ENCODE results near the gene CDH22. TPM values are rescaled to one million over a fixed set of nuclear protein-coding genes. Genes with fewer than 3 reads are reported as not detected.

Gene CDH22
- total and polyA plus RNA-seq, 2 experiments from 2014 or later = 0.08 to 0.10 TPM

DNA sequence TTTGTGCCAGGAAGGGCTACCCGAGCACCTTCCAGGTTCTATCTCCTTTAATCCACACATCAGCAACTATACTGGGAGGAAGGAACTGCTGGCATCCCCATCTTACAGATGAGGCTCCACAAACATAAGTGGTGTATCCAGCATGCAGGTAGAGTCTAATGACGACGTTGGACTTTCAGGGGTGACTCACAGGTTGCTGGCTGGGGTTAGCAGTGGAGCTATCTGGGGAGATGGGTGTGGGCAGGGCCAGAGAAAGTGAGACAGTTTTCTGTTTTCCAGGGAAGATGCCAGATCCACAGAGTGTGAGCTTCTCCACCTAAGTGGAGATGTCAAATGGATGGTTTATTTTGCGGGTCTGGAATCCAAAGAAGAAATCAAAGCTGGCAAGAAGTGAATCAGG, 31.8 kb downstream of the CDH22 start:
- no peak overlapping the region for H3K27ac ChIP-seq (ENCODE audit: low read depth)
- no peak overlapping the region for H3K4me3 ChIP-seq
- Mint-ChIP-seq H3K36me3 (ENCODE audit: low read depth) (no peaks in the 10 kb centered on the region; the same call in 2 of the 3 replicates), H3K4me1 (peaks cover 12% of the 10 kb centered on the region), H3K27ac (no peak overlapping the region), H3K9me3 (no peaks in the 10 kb centered on the region; the same call in 2 of the 3 replicates), H3K27me3 (ENCODE audit: insufficient read depth, low read depth, poor library complexity) (peaks cover 7% of the 10 kb centered on the region), H3K4me3 (no peak overlapping the region)
- peaks cover 15% of the 10 kb centered on the region for H3K4me1 ChIP-seq (ENCODE audit: insufficient read depth)
- H3K9me2 ChIP-seq (ENCODE audit: insufficient read depth) = no peaks in the 10 kb centered on the region
- no peaks in the 10 kb centered on the region for H3K27me3 ChIP-seq (ENCODE audit: insufficient read depth)
- no peak for DNase-seq (ENCODE audit: low spot score)
- H3F3A ChIP-seq (replicated peaks; ENCODE audit: low read depth) = no peaks in the 10 kb centered on the region
- TF ChIP-seq STAT1 (IDR thresholded peaks at IDR 0.05; ENCODE audit: unreplicated experiment) (no peak), ZNF331 (CRISPR knock-in tag; IDR thresholded peaks at IDR 0.05; ENCODE audit: low read depth) (no peak), ZNF114 (CRISPR knock-in tag; IDR thresholded peaks at IDR 0.05) (no peak), EZH2phosphoT487 (IDR thresholded peaks at IDR 0.05; ENCODE audit: unreplicated experiment) (no peak), CREB1 (CRISPR knock-in tag; IDR thresholded peaks at IDR 0.05; ENCODE audit: low read depth) (no peak), POLR2AphosphoS5 (IDR thresholded peaks at IDR 0.05; ENCODE audit: low read depth) (no peak), JUNB (IDR thresholded peaks at IDR 0.05; ENCODE audit: unreplicated experiment) (no peak)
- TF ChIP-seq, protein P1, sequence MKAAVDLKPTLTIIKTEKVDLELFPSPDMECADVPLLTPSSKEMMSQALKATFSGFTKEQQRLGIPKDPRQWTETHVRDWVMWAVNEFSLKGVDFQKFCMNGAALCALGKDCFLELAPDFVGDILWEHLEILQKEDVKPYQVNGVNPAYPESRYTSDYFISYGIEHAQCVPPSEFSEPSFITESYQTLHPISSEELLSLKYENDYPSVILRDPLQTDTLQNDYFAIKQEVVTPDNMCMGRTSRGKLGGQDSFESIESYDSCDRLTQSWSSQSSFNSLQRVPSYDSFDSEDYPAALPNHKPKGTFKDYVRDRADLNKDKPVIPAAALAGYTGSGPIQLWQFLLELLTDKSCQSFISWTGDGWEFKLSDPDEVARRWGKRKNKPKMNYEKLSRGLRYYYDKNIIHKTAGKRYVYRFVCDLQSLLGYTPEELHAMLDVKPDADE (IDR thresholded peaks at IDR 0.05) = no peak
- TF ChIP-seq, protein P2, sequence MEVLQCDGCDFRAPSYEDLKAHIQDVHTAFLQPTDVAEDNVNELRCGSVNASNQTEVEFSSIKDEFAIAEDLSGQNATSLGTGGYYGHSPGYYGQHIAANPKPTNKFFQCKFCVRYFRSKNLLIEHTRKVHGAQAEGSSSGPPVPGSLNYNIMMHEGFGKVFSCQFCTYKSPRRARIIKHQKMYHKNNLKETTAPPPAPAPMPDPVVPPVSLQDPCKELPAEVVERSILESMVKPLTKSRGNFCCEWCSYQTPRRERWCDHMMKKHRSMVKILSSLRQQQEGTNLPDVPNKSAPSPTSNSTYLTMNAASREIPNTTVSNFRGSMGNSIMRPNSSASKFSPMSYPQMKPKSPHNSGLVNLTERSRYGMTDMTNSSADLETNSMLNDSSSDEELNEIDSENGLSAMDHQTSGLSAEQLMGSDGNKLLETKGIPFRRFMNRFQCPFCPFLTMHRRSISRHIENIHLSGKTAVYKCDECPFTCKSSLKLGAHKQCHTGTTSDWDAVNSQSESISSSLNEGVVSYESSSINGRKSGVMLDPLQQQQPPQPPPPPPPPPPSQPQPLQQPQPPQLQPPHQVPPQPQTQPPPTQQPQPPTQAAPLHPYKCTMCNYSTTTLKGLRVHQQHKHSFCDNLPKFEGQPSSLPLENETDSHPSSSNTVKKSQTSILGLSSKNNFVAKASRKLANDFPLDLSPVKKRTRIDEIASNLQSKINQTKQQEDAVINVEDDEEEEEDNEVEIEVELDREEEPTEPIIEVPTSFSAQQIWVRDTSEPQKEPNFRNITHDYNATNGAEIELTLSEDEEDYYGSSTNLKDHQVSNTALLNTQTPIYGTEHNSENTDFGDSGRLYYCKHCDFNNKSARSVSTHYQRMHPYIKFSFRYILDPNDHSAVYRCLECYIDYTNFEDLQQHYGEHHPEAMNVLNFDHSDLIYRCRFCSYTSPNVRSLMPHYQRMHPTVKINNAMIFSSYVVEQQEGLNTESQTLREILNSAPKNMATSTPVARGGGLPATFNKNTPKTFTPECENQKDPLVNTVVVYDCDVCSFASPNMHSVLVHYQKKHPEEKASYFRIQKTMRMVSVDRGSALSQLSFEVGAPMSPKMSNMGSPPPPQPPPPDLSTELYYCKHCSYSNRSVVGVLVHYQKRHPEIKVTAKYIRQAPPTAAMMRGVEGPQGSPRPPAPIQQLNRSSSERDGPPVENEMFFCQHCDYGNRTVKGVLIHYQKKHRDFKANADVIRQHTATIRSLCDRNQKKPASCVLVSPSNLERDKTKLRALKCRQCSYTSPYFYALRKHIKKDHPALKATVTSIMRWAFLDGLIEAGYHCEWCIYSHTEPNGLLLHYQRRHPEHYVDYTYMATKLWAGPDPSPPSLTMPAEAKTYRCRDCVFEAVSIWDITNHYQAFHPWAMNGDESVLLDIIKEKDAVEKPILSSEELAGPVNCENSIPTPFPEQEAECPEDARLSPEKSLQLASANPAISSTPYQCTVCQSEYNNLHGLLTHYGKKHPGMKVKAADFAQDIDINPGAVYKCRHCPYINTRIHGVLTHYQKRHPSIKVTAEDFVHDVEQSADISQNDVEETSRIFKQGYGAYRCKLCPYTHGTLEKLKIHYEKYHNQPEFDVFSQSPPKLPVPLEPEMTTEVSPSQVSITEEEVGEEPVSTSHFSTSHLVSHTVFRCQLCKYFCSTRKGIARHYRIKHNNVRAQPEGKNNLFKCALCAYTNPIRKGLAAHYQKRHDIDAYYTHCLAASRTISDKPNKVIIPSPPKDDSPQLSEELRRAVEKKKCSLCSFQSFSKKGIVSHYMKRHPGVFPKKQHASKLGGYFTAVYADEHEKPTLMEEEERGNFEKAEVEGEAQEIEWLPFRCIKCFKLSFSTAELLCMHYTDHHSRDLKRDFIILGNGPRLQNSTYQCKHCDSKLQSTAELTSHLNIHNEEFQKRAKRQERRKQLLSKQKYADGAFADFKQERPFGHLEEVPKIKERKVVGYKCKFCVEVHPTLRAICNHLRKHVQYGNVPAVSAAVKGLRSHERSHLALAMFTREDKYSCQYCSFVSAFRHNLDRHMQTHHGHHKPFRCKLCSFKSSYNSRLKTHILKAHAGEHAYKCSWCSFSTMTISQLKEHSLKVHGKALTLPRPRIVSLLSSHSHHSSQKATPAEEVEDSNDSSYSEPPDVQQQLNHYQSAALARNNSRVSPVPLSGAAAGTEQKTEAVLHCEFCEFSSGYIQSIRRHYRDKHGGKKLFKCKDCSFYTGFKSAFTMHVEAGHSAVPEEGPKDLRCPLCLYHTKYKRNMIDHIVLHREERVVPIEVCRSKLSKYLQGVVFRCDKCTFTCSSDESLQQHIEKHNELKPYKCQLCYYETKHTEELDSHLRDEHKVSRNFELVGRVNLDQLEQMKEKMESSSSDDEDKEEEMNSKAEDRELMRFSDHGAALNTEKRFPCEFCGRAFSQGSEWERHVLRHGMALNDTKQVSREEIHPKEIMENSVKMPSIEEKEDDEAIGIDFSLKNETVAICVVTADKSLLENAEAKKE (CRISPR knock-in tag; IDR thresholded peaks at IDR 0.05) = no peak
- TF ChIP-seq, protein P3, sequence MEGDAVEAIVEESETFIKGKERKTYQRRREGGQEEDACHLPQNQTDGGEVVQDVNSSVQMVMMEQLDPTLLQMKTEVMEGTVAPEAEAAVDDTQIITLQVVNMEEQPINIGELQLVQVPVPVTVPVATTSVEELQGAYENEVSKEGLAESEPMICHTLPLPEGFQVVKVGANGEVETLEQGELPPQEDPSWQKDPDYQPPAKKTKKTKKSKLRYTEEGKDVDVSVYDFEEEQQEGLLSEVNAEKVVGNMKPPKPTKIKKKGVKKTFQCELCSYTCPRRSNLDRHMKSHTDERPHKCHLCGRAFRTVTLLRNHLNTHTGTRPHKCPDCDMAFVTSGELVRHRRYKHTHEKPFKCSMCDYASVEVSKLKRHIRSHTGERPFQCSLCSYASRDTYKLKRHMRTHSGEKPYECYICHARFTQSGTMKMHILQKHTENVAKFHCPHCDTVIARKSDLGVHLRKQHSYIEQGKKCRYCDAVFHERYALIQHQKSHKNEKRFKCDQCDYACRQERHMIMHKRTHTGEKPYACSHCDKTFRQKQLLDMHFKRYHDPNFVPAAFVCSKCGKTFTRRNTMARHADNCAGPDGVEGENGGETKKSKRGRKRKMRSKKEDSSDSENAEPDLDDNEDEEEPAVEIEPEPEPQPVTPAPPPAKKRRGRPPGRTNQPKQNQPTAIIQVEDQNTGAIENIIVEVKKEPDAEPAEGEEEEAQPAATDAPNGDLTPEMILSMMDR (conservative IDR thresholded peaks at IDR 0.05; ENCODE audit: low read depth in 2 of 2) = no peak
- no peaks in the 10 kb centered on the region for H3K79me2 ChIP-seq (replicated peaks; ENCODE audit: insufficient read depth)
- ATAC-seq = no peak
- no peaks in the 10 kb centered on the region for H3K36me3 ChIP-seq (ENCODE audit: insufficient read depth)
- H4K20me1 ChIP-seq (replicated peaks; ENCODE audit: insufficient read depth) = no peaks in the 10 kb centered on the region
- no peak overlapping the region for H2AFZ ChIP-seq
- H3K4me2 ChIP-seq = no peak overlapping the region

Data from GM23338 (cell line).